Measurements from ENCODE around the gene TBX19. TPM values are rescaled to one million over a fixed set of nuclear protein-coding genes. Genes with fewer than 3 reads are reported as not detected.

The TBX19 gene
- total RNA-seq, 5 donors from 2014 or later (not counting 1 experiment from before 2014, with no cell fraction given): 2.8 to 3.9 (median 3.5) TPM

GRCh38 chr1:168342572-168343280 lies 62.0 kb downstream of the TBX19 start:
- Mint-ChIP-seq H3K4me3 (peak overlapping the region in 2 of 3 donors; percentile 11 to 50), H3K27ac (peak overlapping the region; percentile 94), H3K27me3 (no peaks in the 10 kb centered on the region), H3K9me3 (no peaks in the 10 kb centered on the region), H3K4me1 (peaks cover 22 to 64% (median 33%) of the 10 kb centered on the region in 3 donors), H3K36me3 (peaks cover 5% of the 10 kb centered on the region)
- Histone ChIP-seq H3K36me3 (ENCODE audit: control insufficient read depth in 2 of 2, extremely low read depth in 1 of 2, insufficient read depth in 1 of 2, low read length in 1 of 2) (no peaks in the 10 kb centered on the region), H3K4me1 (ENCODE audit: control insufficient read depth in 1 of 2, extremely low read depth in 1 of 2, insufficient read depth in 2 of 2, low read length in 2 of 2) (peaks cover 3 to 11% of the 10 kb centered on the region in 2 experiments), H3K27me3 (replicated peaks in 1 of 2; ENCODE audit: control insufficient read depth in 2 of 2, extremely low read depth in 1 of 2, insufficient read depth in 2 of 2, low read length in 1 of 2) (no peaks in the 10 kb centered on the region), H3K9me3 (no peaks in the 10 kb centered on the region), H3K4me3 (ENCODE audit: control insufficient read depth in 1 of 2, extremely low read depth in 1 of 2, low read length in 1 of 2) (no peak overlapping the region), H3K27ac (ENCODE audit: low read length) (peak overlapping the region; percentile 68)
- DNase-seq: peak; percentile 76 to 96 (median 85)
- ChIA-PET POLR2A (interaction anchor here (0.5 to 1.8 kb wide), 7 partner anchors 8 to 1024 kb away, joined by 3 to 10 read pairs (median 3); no protein-coding TSS in a partner anchor), CTCF (interaction anchor here (0.5 to 4.7 kb wide), 73 partner anchors 8 to 1369 kb away, joined by 3 to 234 read pairs (median 4); partner anchors contain the start of genes BLZF1 (in 1 of the 2), NME7 (in 1 of the 2) and SFT2D2 (in 1 of the 2))
- 4% methylated on average over 16 of the region's 21 CpGs for WGBS (ENCODE audit: insufficient coverage)
- ATAC-seq (replicated peaks in 1 of 4): peak; percentile 98 to 99 (median 99)

GRCh38 chr1:168343566-168343965 lies 62.9 kb downstream of the TBX19 start:
- peaks cover 30 to 68% (median 42%) of the 10 kb centered on the region in 3 donors for H3K4me1 Mint-ChIP-seq
- ChIA-PET CTCF (interaction anchor here (0.6 to 4.7 kb wide), 33 partner anchors 9 to 1369 kb away, joined by 3 to 234 read pairs (median 6); partner anchors contain the start of gene SFT2D2 (in 1 of the 2)), POLR2A (interaction anchor here (0.7 to 1.8 kb wide), 4 partner anchors 19 to 1005 kb away, joined by 3 to 10 read pairs (median 4); no protein-coding TSS in a partner anchor)
- Histone ChIP-seq H3K9me3 (no peaks in the 10 kb centered on the region), H3K4me1 (ENCODE audit: control insufficient read depth in 1 of 2, extremely low read depth in 1 of 2, insufficient read depth in 2 of 2, low read length in 2 of 2) (peaks cover 3 to 11% of the 10 kb centered on the region in 2 experiments), H3K36me3 (ENCODE audit: control insufficient read depth in 2 of 2, extremely low read depth in 1 of 2, insufficient read depth in 1 of 2, low read length in 1 of 2) (no peaks in the 10 kb centered on the region), H3K27ac (ENCODE audit: low read length) (peak overlapping the region; percentile 68), H3K4me3 (ENCODE audit: control insufficient read depth in 1 of 2, extremely low read depth in 1 of 2, low read length in 1 of 2) (no peak overlapping the region), H3K27me3 (replicated peaks in 1 of 2; ENCODE audit: control insufficient read depth in 2 of 2, extremely low read depth in 1 of 2, insufficient read depth in 2 of 2, low read length in 1 of 2) (no peaks in the 10 kb centered on the region)
- 80% methylated on average over 6 of the region's 6 CpGs for WGBS (ENCODE audit: insufficient coverage)
- H3K36me3 Mint-ChIP-seq: no peaks in the 10 kb centered on the region
- H3K27ac Mint-ChIP-seq: peak overlapping the region; percentile 94
- no peaks in the 10 kb centered on the region for H3K27me3 Mint-ChIP-seq
- DNase-seq (no peak), ATAC-seq (replicated peaks in 1 of 4) (no peak)
- no peaks in the 10 kb centered on the region for H3K9me3 Mint-ChIP-seq
- H3K4me3 Mint-ChIP-seq: no peak overlapping the region

- 100% methylated on average over 1 of the region's 4 CpGs for WGBS (ENCODE audit: insufficient coverage)
- POLR2A ChIA-PET: interaction anchor here in 1 of 2 donors (0.7 kb wide), 1 partner anchor 161 kb away, joined by 4 read pairs; no protein-coding TSS in a partner anchor
- DNase-seq (no peak), ATAC-seq (replicated peaks in 1 of 4) (no peak)
- Mint-ChIP-seq H3K9me3 (no peaks in the 10 kb centered on the region), H3K27me3 (no peaks in the 10 kb centered on the region), H3K27ac (peak overlapping the region in 1 of 2 donors; percentile 67), H3K4me1 (peaks cover 30 to 61% (median 42%) of the 10 kb centered on the region in 3 donors), H3K36me3 (no peaks in the 10 kb centered on the region), H3K4me3 (no peak overlapping the region)
- CTCF ChIA-PET: interaction anchor here (0.6 to 4.7 kb wide), 5 partner anchors 18 to 1005 kb away, joined by 3 to 234 read pairs (median 3); no protein-coding TSS in a partner anchor
- H3K36me3 ChIP-seq (ENCODE audit: control insufficient read depth in 2 of 2, extremely low read depth in 1 of 2, insufficient read depth in 1 of 2, low read length in 1 of 2): no peaks in the 10 kb centered on the region
- peaks cover 3 to 11% of the 10 kb centered on the region in 2 experiments for H3K4me1 ChIP-seq (ENCODE audit: control insufficient read depth in 1 of 2, extremely low read depth in 1 of 2, insufficient read depth in 2 of 2, low read length in 2 of 2)
- no peak overlapping the region for H3K27ac ChIP-seq (ENCODE audit: low read length)
- no peak overlapping the region for H3K4me3 ChIP-seq (ENCODE audit: control insufficient read depth in 1 of 2, extremely low read depth in 1 of 2, low read length in 1 of 2)
- no peaks in the 10 kb centered on the region for H3K27me3 ChIP-seq (replicated peaks in 1 of 2; ENCODE audit: control insufficient read depth in 2 of 2, extremely low read depth in 1 of 2, insufficient read depth in 2 of 2, low read length in 1 of 2)
- H3K9me3 ChIP-seq: no peaks in the 10 kb centered on the region
Measured at GRCh38 chr1:168344517-168344916, 63.8 kb downstream of the TBX19 start.

GRCh38 chr1:168345939-168346338 lies 65.3 kb downstream of the TBX19 start:
- CTCF ChIA-PET: interaction anchor here (0.6 to 3.6 kb wide), 2 partner anchors 14 to 17 kb away, joined by 3 to 22 read pairs; no protein-coding TSS in a partner anchor
- 86% methylated on average over 1 of the region's 1 CpG for WGBS (ENCODE audit: insufficient coverage)
- Histone ChIP-seq H3K27me3 (replicated peaks in 1 of 2; ENCODE audit: control insufficient read depth in 2 of 2, extremely low read depth in 1 of 2, insufficient read depth in 2 of 2, low read length in 1 of 2) (no peaks in the 10 kb centered on the region), H3K27ac (ENCODE audit: low read length) (no peak overlapping the region), H3K4me3 (ENCODE audit: control insufficient read depth in 1 of 2, extremely low read depth in 1 of 2, low read length in 1 of 2) (no peak overlapping the region), H3K4me1 (ENCODE audit: control insufficient read depth in 1 of 2, extremely low read depth in 1 of 2, insufficient read depth in 2 of 2, low read length in 2 of 2) (peaks cover 3 to 11% of the 10 kb centered on the region in 2 experiments), H3K36me3 (ENCODE audit: control insufficient read depth in 2 of 2, extremely low read depth in 1 of 2, insufficient read depth in 1 of 2, low read length in 1 of 2) (no peaks in the 10 kb centered on the region), H3K9me3 (no peaks in the 10 kb centered on the region)
- DNase-seq (no peak), ATAC-seq (replicated peaks in 1 of 4) (no peak)
- Mint-ChIP-seq H3K4me3 (no peak overlapping the region), H3K27ac (peak overlapping the region; percentile 9 to 45), H3K4me1 (peaks cover 30 to 54% (median 39%) of the 10 kb centered on the region in 3 donors), H3K9me3 (no peaks in the 10 kb centered on the region), H3K36me3 (no peaks in the 10 kb centered on the region), H3K27me3 (no peaks in the 10 kb centered on the region)
- POLR2A ChIA-PET: interaction anchor here in 1 of 2 donors (0.6 kb wide), 1 partner anchor 1200 kb away, joined by 4 read pairs; no protein-coding TSS in a partner anchor

- H3K27ac ChIP-seq (ENCODE audit: low read length): peak overlapping the region; percentile 74
- H3K9me3 ChIP-seq: no peaks in the 10 kb centered on the region
- ChIA-PET POLR2A (interaction anchor here in 1 of 2 donors (0.5 kb wide), 1 partner anchor 1200 kb away, joined by 7 read pairs; no protein-coding TSS in a partner anchor), CTCF (interaction anchor here in 1 of 2 donors (1.7 to 3.6 kb wide), 2 partner anchors 15 to 18 kb away, joined by 5 to 22 read pairs; no protein-coding TSS in a partner anchor)
- Mint-ChIP-seq H3K27me3 (no peaks in the 10 kb centered on the region), H3K36me3 (no peaks in the 10 kb centered on the region), H3K4me3 (peak overlapping the region; percentile 85 to 92 (median 86)), H3K9me3 (no peaks in the 10 kb centered on the region), H3K4me1 (peaks cover 27 to 46% (median 33%) of the 10 kb centered on the region in 3 donors), H3K27ac (peak overlapping the region; percentile 90 to 92)
- no CpG with 5 or more reads among the region's 1 CpG for WGBS (ENCODE audit: insufficient coverage)
- no peaks in the 10 kb centered on the region for H3K27me3 ChIP-seq (replicated peaks in 1 of 2; ENCODE audit: control insufficient read depth in 2 of 2, extremely low read depth in 1 of 2, insufficient read depth in 2 of 2, low read length in 1 of 2)
- H3K4me3 ChIP-seq (ENCODE audit: control insufficient read depth in 1 of 2, extremely low read depth in 1 of 2, low read length in 1 of 2): no peak overlapping the region
- DNase-seq (no peak), ATAC-seq (replicated peaks in 1 of 4) (no peak)
- H3K4me1 ChIP-seq (ENCODE audit: control insufficient read depth in 1 of 2, extremely low read depth in 1 of 2, insufficient read depth in 2 of 2, low read length in 2 of 2): peaks cover 3 to 7% of the 10 kb centered on the region in 2 experiments
- no peaks in the 10 kb centered on the region for H3K36me3 ChIP-seq (ENCODE audit: control insufficient read depth in 2 of 2, extremely low read depth in 1 of 2, insufficient read depth in 1 of 2, low read length in 1 of 2)
Measured at GRCh38 chr1:168347630-168348029, 67.0 kb downstream of the TBX19 start.

- POLR2A ChIA-PET: interaction anchor here (0.5 to 0.6 kb wide), 4 partner anchors 16 to 1199 kb away, joined by 3 to 7 read pairs (median 4); no protein-coding TSS in a partner anchor
Measured at GRCh38 chr1:168348146-168348709, 67.6 kb downstream of the TBX19 start.

More at GRCh38 chr1:168348146-168348709, 67.6 kb downstream of the TBX19 start:
- ATAC-seq (replicated peaks in 1 of 4) (peak in 2 of 4 experiments; percentile 12 to 71), DNase-seq (peak in 1 of 35 experiments; percentile 72)
- no peaks in the 10 kb centered on the region for H3K9me3 ChIP-seq
- peak overlapping the region; percentile 85 to 92 (median 86) for H3K4me3 Mint-ChIP-seq
- no CpG with 5 or more reads among the region's 8 CpGs for WGBS (ENCODE audit: insufficient coverage)
- H3K4me1 ChIP-seq (ENCODE audit: control insufficient read depth in 1 of 2, extremely low read depth in 1 of 2, insufficient read depth in 2 of 2, low read length in 2 of 2): peaks cover 0 to 3% of the 10 kb centered on the region in 2 experiments
- CTCF ChIA-PET: interaction anchor here (0.6 to 3.6 kb wide), 8 partner anchors 14 to 785 kb away, joined by 3 to 22 read pairs (median 4); no protein-coding TSS in a partner anchor
- H3K27ac Mint-ChIP-seq: peak overlapping the region; percentile 90 to 92
- H3K27ac ChIP-seq (ENCODE audit: low read length): peak overlapping the region; percentile 74
- H3K36me3 ChIP-seq (ENCODE audit: control insufficient read depth in 2 of 2, extremely low read depth in 1 of 2, insufficient read depth in 1 of 2, low read length in 1 of 2): no peaks in the 10 kb centered on the region
- no peaks in the 10 kb centered on the region for H3K27me3 Mint-ChIP-seq
- H3K36me3 Mint-ChIP-seq: no peaks in the 10 kb centered on the region
- peaks cover 21 to 40% (median 27%) of the 10 kb centered on the region in 3 donors for H3K4me1 Mint-ChIP-seq
- H3K9me3 Mint-ChIP-seq: no peaks in the 10 kb centered on the region
- H3K4me3 ChIP-seq (ENCODE audit: control insufficient read depth in 1 of 2, extremely low read depth in 1 of 2, low read length in 1 of 2): peak overlapping the region; percentile 55 to 59
- no peaks in the 10 kb centered on the region for H3K27me3 ChIP-seq (replicated peaks in 1 of 2; ENCODE audit: control insufficient read depth in 2 of 2, extremely low read depth in 1 of 2, insufficient read depth in 2 of 2, low read length in 1 of 2)
